HG03196 (cell line): ENCODE data around the gene EZH2.

Source experiments
- ATAC-seq: cut with Tn5 transposase; IDR thresholded peaks from one replicate; pipeline ENCODE4 v1.9.1; 2021; ENCODE audit not compliant: unreplicated experiment

The EZH2 gene

DNA sequence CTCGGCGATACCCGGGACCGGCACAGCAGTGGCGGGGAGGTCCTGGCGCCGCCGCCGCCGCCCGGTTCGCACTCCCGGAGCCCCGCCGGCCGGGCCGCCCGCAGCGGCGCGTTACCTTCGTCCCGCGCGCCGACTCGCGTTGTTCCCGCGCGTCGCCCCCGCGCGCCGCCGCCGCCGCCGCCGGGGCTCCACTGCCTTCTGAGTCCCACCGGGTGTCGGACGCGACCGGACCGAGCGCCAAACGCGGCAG is at the start of gene EZH2:
EZH2 (minus strand) TSS at position 243 of the 250 bp plus-strand sequence. CDS start 36,993 bp downstream, outside the sequence.
- ATAC-seq, result peak; percentile 26

DNA sequence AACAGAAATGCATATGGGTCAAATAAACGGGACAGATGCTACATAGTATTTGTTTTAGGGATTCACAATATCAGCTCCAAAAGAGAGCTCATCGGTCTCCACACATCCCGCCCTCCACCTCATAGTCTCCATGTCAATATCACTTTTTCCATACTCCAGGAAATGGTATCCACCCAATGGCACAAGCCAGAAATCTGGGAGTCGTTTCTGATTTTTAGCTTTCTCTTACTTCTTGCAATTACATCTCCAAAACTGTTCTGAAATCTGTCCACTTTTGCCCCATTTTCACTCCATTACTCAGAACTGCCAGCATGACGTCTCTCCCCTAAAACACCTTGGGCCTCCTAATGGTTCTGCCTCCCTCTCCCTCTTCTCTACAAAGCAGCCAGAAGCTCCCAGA is 47.4 kb upstream of the EZH2 start:
- no peak for ATAC-seq

DNA sequence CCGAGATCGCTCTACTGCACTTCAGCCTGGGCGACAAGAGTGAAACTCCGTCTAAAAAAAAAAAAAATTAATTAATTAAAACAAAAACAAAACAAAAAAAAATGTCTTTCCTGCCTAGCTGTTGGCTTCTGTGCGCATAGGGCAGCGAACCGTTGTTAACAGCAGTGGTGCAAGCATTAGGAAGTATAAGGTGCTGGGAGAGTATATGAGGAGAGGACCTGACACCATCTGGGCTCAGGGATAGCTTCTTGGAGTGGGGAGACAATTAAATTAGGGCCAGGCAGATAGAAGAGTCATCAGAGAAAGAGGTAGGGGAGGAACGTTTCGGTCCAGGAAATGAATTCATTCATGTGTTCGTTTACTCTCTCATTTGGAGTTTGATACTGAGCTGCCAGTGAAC is 46.2 kb upstream of the EZH2 start:
- no peak for ATAC-seq

DNA sequence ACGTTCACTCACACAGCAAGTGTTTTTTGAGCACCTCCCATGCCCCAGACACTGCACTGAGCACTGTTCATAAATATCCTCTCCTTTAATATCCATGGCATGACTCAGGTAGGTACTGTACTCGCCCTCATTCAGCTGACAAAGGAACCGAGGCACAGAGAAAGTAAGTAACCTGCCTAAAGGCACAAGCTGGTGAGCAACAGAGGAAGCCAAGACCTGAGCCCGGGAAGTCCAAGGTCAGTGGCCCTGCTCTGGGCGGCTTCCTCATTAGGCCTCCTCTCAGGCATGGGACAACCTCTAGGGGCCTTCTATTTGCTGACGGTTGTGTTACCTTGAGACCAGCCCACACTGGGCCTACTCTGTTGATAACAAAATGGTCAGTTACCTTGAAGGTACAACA is 45.1 kb upstream of the EZH2 start:
- no peak for ATAC-seq

DNA sequence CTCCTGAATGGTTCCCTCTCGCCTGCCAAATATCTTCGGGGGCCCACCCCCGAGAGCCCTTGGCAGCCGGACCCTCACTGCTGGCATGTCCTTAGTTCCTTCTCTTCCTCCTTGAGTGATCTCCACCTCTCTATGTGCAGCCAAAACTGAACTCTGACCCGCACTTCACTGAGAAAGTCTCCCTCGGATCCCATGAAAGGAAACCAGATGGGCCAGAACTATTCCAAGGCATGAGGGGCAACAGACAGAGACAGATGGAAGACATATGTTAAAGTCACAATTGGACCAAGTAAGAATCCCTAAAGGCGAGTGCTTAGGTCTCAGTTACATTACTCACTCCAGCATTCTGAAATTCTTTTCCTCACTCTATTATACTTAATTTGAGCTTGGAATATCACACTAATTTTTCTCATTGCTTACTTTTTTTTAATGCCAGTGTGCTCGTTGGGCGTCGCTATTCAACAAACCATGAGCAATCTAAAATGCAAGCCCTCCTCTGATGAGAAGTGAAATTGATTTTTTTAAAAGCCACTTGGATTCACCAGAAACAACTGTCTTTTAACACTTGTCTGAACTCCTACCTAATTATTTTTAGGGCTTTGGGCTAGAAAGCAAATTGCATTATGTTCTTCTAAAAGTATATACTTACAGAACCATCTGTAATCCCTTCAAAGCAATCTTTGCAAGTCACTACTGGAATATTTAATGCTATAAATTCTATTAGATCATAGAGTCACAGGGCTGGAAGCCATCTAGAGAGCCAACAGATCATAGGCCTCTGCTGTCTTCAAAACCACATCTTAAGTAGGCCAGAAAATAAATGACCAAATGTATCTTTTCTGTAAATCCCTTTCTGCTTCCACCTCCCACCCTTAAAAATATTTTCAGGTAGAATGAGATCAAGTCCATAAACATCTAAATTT is 43.3 kb upstream of the EZH2 start:
- peak; percentile 7 for ATAC-seq

DNA sequence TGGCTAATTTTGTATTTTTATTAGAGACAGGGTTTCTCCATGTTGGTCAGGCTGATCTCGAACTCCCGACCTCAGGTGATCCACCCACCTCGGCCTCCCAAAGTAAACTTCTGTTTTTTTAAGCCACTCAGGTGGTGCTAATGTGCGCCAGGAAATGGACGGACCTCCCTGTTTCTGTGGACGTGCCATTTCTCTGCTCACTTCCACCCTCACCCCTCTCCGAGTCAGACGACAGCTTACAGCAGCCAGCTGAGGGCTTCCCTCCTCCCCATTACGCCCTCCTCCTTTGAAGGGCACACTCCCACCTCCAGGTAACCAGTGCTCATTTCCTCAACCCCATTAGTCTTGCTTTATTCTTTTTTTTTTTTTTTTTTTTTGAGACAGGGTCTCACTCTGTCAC is 41.7 kb upstream of the EZH2 start:
- no peak for ATAC-seq

DNA sequence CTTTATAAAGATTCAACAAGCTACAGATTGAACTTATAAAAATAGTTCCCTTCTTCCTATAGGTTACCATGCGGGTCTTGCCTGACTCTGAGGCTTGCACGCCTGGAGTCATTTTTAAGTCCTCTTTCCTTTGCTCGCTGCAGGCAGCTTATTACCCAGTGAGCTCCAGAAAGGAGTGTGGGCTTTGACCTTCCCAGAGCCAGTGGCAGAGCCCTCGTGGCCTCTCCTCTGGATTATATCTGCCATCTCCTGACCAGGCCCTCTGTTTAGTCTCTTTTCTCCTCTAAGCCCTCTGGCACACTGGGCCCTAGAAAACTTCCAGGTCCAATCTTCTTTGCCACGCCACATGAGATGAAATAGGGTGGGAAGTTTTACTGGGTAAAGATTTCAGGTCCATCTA is 39.9 kb upstream of the EZH2 start:
- ATAC-seq, result no peak

DNA sequence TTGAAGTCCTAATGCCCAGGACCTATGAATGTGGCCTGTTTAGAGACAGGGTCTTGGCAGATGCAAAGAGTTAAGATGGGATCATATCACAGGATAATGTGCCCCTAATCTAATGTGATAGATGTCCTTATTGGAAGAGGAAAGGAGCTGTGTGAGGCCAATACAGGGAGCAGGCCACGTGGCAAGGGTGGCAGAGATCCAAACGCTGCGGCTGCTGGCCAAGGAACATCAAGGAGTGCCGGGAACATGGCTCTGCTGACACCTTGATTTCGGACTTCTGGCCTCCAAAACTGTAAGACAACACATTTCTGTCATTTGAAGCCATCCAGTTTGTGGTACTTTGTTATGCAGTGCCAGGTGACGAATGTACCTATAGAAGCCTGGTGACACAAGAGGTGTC is 37.7 kb upstream of the EZH2 start:
- no peak for ATAC-seq

DNA sequence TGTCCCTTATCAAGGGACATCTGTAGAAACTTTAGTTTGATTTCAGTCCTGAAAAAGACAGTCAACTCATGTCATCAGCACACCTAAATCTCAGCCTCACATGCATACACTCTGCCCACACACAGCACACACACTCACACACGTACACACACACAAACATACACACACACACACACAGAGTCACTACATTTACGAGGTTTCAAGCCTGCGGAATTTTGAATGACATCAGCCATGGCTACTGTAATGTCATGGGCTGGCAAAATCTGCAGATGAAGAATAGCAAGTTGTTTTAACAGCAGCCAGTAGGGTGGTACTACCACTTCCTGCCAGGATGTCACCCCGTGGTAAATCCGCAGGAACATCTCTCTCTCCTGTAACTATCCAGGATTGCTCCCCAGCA is 37.1 kb upstream of the EZH2 start:
- ATAC-seq, result no peak

DNA sequence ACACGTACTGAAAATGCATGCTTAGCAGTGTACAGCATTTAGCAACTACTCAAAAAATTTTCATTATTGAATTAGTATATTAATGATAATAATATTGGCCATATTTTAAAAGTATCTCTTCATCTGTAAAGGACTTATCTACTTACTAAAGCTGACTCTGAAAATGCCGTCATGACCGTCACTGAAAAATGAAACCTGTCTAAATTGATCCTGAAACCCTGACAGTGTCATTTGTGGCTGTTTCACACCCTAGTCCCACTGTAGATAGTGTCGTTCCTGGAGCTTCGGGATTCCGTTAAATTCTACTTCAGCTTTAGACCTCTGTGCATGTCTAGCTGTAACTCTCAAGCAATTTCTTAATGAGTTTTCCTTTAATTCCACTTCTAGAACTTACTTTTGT is 35.8 kb upstream of the EZH2 start:
- ATAC-seq, result no peak

DNA sequence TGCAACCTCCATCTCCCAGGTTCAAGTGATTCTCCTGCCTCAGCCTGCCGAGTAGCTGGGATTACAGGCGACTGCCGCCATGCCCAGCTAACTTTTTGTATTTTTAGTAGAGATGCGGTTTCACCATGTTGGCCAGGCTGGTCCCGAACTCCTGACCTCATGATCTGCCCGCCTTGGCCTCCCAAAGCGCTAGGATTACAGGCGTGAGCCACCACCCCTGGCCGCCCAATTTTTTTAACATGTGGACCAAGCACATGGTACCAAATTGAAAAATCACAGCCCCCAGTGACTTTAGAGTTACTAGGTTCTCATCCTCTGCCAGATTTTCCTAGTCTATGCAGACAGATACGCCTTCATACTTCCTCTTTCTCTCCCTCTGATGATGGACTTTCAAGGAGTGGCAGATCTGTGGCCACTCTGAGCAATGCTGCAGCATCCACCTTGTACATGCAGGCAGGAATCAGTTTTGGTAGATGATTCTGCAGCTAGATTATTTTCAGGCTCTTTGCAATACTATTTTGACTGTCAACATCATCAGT is 34.0 kb upstream of the EZH2 start:
- ATAC-seq, result no peak

DNA sequence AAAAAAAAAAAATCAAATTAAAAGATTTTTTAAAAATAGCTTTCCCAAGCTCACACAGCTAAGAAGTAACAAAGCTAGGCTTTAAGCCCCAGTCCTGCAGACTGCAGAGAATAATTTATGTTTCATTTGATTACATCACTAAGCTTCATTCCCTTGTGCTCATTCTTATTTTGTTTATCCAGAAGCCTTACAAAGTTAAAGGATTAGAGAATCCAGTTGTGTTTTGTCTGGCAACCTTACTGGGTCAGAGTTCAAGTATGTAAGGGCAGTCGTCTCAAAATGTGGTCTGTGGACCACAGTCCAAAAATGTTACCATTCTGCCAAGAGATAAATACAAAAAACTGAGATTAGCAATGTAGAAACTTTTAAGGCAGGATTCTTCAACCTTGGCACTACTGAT is 32.1 kb upstream of the EZH2 start:
- no peak for ATAC-seq

DNA sequence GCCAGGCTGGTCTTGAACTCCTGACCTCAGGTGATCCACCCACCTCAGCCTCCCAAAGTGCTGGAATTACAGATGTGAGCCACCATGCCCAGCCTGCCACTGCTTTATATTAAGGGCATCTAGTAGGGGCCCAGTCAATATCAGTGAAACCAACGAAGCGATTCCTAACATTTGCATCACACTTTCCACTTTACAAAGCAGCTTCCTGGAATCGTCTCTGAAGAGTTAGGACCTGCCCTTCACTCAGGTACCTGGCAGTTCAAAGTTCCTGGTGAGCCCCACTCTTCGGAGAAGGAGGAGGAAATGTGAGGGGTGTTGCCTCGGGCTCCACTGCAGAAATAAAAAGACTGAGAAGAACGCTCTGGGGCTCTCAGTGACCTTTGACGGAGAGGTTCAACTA is 31.1 kb upstream of the EZH2 start:
- no peak for ATAC-seq

DNA sequence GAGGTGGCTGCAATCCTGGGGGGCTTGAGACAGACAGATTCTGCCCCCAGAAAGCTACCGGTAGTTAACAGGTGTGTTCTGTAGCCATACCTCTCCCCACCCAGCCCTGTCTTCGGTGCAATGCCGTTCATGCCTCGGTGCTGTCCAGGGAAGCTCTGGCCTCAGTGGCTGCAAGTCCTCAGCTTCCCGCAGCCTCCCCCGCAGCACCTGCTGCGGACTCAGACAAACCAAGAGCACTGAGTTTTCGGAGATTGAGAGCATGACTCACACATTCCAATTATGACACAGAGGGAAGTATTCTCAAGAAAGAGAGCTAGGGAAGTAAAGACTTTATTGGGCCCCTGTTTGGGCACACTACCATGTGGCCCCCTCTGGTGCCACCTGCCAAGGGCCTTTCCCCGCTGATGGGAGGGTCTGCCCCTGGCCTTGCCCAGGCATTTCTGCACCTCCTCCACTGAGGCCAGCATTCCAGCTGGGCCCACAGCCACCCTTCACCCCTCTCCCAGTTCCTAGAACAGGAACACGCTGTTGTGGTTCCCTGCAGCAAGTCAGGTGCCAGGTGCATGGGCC is 30.2 kb upstream of the EZH2 start:
- ATAC-seq, result peak; percentile 53

DNA sequence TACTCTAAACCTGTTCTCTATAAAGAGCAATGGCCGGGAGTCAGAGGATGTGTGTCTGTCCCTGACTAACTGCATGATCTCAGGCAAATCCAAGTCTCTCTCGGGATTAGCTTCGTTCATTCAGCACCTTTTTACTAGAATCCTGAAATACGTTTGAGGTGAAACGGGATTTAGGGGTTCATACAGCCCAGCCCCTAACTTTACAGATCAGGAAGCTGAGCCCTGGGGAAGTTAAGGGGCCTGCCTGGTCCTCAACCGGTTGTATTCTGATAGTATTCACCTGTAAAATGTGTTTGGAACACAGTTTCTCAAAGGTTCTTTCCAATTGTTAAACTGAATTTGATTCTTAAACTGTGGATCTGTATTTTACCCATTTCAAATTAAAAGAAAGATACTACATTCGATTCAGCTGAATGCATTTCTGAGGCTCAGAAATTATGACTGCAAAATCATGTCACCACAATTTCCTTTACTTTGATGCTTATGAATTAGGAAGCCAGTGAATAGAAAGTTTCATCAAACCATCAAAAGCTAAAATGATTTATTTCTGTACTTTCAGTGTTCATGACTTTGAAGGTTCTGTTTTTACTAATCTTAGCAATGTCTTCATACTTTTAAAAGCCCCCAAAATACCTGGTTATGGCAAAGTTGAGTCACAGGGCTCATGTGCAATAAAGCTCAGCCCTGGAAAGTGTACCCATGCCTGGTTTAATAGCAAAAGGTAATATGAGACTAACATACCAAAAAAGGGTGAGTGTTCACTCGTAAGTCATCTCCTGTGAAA is 28.9 kb upstream of the EZH2 start:
- ATAC-seq, result peak; percentile 56

DNA sequence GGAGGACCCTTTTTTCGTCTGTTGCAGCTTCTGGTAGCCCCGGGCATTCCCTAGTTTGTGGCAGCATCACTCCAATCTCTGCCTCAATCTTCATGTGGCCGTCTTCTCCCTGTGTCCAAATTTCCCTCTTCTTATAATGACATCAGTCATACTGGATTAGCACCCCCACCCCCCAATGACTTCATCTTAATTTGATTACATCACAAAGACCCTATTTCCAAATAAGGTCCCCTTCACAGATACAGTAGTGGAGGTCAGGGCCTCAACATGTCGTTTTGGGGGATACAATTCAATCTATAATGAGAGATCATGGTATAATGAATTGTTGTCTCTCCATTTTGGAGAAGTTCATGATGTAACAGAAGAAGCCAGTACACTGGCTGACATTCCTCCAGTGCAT is 28.1 kb upstream of the EZH2 start:
- ATAC-seq, result no peak

DNA sequence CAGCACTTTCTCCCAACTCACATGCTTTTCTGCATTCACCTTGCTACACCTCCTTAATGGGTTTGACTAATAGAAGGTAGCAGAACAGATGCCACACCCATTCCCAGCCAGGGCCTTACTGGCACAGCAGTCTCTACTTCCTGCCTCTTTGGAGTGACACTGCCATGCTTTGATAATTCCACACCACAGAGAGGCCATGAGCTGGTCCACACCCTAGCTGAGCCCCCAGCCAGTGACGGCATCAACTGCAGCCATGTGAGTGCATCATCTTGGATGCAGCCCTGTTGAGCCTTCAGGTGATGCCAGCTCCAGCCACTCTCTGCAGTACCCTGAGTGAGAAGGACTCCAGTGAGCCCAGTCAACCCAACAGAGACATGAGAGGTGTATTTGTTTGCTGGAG is 27.5 kb upstream of the EZH2 start:
- no peak for ATAC-seq

DNA sequence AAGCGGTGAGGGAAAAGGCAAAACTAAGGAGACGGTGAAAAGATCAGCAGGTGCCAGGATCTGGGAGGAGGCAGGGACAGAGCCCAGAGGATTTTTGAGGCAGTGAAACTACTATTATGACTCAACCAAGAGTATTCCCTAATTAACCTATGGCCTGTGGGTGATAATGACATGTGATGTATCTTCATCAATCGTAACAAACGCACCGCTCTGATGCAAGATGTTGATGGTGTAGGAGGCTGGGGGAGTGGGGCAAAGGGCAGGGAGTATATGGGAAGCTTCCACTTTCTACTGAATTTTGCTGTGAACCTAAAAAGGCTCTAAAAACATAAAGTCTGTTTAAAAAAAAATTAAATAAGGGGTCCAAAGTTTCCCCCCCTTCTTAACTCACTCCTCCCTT is 25.5 kb upstream of the EZH2 start:
- ATAC-seq, result no peak

DNA sequence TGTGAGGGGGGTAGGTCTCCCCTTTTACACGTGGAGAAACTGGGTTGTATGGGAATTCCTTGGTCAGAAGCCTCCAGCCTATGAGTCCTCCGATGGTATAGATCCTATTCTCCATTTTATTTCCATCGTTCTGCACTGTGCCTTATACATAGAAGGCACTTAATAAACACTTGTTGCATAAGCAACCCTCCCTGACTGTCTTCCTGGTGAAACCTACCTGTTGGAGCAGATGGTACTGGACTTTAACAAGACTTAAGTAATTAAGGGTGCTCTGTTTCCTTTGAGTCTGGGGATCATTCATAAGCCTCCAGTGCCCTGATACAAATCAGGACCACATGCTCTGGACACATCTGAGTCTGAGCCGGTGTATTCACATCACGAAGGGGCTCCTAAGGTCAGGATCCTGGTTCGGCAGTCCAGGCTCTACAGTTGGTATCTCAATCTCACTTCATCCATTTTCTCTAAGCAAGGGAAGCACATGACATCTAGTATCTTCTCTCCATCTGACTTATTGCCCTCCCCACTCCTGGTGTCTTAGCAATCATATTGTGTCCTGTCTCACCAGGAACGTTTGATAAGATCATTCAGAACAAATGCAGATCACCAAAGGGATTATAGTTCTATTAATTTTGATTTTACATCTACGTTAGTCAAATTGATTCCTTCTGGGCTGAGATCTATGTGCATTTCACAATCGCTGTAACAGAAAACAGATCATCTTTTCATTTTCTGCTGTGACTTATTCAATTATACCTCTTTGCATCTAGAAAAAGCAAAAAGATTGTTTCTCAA is 22.8 kb upstream of the EZH2 start:
- no peak for ATAC-seq

DNA sequence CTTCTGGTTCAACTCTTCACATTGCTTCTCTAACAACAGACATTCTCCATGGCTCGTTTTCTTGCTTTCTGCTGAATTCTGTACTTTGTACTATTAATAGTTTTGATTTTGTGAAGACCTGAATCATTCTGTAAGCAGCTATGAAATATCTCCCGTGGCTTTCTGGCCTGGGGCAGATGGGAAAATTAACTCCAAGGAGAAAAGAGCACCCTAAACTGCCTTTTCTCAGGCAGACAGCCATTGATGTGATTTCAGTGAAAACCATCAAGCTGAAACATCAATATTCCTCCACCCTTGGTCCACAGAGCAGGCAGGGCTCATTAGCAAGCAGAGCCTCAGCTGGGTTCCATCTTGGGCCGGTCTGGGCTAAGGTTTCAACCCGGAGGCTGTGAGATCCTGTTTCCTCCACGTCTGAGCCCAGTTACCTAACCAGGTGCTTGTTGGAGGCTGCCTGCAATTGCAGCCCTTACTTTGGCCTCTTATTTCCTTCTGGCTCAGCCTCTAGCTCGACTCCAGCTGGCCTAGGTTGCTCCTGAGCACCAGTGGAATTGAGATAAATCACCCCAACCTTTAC is 21.1 kb upstream of the EZH2 start:
- no peak for ATAC-seq

DNA sequence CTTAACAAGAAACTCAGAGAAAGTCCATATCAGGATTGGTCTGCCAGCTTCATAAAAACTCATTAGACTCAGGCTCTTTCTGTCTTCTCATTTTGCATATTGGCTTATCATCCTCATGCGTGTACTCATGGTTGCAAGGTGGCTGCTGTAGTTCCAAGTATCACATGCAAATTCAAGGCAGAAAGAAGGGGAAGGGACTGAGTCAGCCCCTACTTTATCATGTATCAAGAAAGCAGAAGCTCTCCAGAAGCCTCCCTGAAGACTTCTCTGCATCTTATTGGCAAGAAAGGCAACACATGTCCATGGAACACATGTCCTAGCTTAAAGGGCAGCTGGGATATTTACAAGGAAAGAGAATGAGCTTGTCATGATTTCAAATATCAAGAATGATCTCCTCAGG is 19.4 kb upstream of the EZH2 start:
- ATAC-seq, result no peak
